GM21381 (cell line): ENCODE measurements around the gene MAGEA3.
"Not testable (repeated sequence)": the region's sequence is repeated elsewhere in the genome, so short reads cannot be mapped to it uniquely, and the experiment has no call there.

Experiments
- ATAC-seq: cut with Tn5 transposase; IDR thresholded peaks from one replicate; pipeline ENCODE4 v1.9.1; 2021; ENCODE audit warnings: mild to moderate bottlenecking, moderate library complexity; ENCODE audit not compliant: unreplicated experiment

MAGEA3 gene

GRCh38 chrX:152735860-152736511 is 37.4 kb downstream of the MAGEA3 start:
- no peak for ATAC-seq

- not testable (repeated sequence) for ATAC-seq
Observed at GRCh38 chrX:152736528-152736927, 37.9 kb downstream of the MAGEA3 start.

DNA sequence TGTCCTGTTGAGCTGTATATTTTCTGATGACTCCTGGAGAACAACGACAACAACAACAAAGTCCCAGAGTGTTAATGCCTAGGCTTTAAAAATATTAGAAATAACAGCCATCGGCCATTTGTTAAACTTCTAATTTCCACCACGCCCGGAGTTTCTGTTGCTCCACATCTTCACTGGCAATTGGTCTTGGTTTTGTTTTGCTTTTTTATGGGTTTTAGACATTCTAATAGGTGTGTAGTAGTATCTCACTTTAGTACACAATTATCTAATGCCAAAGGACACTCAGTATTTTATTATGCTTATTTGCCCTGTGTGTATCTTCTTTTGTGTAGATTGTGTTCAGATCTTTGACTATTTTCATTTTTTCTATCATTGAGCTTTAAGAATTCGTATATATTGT is 40.0 kb downstream of the MAGEA3 start:
- no peak for ATAC-seq
